Effector CD8-positive, alpha-beta T cell (primary cell): ENCODE measurements around the gene HLA-DMB.

Experiments used
- DNase-seq: peaks from one replicate; lab custom pipeline; 2025; lab: John Stamatoyannopoulos, UW
- total RNA-seq, 4 experiments: gene quantifications; one replicate each; lab custom pipeline; 2026; lab: John Stamatoyannopoulos, UW

The HLA-DMB gene
- total RNA-seq: 3.6 to 13.0 (median 6.2) reads per million in 4 experiments

DNA sequence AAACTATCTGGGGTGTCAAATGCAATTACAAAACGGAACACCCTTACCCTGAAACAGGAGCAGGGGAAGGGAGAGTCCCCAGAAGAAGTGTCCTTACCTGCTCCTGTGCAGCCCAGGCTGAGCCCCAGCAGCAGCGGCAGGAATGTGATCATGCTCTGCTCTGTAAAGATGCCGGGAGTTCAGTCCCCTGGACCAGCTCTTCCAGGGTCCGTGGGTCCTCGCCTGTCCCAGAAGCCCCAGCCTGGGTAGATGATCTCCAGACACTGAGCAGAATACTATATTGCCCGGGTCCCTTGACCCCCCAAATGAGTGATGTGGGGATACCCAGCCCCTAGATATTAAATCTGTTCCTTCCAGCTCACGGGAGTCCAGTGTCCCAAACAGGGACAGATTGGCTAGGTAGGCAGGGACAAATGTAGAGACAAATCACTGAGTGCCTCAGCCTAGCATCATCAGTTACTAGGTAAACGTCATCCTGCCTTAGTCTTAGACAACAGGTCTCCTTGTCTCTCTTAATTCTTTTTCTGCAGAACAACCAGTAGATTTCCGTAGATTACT, at the start of gene HLA-DMB:
HLA-DMB (minus strand) TSS at position 373 of the 558 bp plus-strand sequence; CDS start at position 152, 221 bp downstream.
- peak; percentile 26 for DNase-seq

DNA sequence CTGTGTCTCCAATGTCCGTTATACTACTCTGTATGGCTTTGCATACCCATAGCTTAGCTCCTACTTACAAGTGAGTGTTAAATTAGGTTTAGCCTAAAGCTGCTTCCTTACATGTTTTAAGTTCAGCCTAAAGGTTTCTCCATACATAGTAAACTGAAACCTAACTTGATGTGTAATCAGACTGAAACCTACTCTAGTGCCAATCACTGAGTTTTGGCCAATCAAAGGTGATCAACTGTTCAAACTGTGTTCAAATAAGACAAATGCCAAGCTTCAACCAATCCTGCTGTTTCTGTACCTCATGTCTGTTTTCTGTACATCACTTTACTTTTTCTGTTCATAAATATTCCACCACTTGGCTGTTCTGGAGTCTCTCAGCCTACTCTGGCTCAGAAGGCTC, 48.5 kb upstream of the HLA-DMB start:
- DNase-seq: no peak

GRCh38 chr6:32984622-32985389, 44.0 kb upstream of the HLA-DMB start:
- DNase-seq: peak; percentile 86

GRCh38 chr6:32983964-32984621, 43.3 kb upstream of the HLA-DMB start:
- DNase-seq: no peak

DNA sequence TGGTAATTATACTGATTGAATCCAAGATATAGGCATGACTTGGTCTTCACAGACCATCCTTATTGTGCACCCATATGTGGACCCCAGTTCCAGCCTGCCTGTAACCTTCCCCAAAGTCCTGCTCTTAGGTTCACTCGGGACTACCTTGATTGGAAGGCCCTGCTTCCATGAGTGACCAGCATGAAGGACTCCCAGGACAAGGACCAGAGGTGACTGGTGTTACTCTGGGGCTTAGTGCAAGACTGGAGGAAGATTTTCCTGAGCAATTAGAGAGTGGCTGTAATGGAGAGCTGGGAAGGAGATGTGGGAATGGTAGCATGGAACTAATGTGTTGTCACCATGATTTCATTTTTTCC, 42.6 kb upstream of the HLA-DMB start:
- no peak for DNase-seq

- DNase-seq: no peak
Observed at GRCh38 chr6:32982702-32983492, 42.1 kb upstream of the HLA-DMB start.

DNA sequence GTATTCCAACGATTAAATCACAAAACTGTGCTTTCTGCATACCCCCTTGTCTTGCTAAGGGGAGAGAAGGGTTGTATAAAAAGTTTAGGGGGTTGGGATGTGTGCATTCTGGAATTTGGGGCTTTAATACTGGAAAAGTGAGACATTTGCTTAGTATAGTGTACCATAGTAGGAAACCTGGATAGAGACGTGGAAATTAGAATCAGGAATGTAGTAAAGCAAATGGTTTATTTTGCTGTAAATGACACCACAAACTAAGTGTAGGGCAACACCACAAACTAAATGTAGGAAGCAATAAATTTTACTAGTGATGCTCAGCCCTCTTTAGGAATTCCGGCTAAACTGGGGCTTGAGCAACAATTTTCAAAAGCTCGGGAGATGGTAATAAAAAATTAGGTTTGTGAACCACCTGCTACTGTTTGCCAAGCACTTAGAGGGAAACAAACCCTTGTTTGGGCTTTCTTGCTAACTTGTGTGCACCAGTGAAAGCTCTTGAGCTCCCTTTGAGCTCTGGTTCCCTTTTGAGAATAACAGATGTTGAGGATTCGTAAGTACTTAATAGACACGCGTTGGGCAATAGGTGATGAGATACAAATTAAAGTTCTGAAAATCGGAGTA, 41.4 kb upstream of the HLA-DMB start:
- DNase-seq: no peak

DNA sequence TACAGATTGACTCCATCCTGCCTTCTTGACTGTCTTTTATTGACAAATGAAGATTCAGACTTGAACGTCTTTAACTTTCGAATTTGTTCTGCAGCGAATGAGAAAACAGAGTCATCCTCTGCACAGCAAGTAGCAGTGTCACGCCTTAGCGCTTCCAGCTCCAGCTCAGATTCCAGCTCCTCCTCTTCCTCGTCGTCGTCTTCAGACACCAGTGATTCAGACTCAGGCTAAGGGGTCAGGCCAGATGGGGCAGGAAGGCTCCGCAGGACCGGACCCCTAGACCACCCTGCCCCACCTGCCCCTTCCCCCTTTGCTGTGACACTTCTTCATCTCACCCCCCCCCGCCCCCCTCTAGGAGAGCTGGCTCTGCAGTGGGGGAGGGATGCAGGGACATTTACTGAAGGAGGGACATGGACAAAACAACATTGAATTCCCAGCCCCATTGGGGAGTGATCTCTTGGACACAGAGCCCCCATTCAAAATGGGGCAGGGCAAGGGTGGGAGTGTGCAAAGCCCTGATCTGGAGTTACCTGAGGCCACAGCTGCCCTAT, 39.7 kb upstream of the HLA-DMB start:
- DNase-seq: no peak

DNA sequence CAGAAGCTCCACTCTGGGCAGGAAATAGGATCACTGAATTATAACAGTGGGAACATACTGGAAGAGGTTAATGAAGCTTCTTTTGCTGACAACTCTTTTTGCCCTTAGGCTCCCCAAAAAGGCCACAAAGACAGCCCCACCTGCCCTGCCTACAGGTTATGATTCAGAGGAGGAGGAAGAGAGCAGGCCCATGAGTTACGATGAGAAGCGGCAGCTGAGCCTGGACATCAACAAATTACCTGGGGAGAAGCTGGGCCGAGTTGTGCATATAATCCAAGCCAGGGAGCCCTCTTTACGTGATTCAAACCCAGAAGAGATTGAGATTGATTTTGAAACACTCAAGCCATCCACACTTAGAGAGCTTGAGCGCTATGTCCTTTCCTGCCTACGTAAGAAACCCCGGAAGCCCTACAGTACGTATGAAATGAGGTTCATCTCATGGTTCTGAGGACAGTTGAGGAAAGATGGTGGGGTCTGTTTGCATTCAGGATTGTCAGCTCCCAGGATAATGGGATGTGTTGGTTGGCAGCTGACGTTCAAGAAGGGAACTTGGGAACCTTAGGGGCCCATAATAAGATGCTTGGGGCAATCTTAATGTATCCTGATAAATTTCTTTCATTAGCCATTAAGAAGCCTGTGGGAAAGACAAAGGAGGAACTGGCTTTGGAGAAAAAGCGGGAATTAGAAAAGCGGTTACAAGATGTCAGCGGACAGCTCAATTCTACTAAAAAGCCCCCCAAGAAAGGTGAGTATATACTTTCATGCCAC, 39.1 kb upstream of the HLA-DMB start:
- DNase-seq: no peak

DNA sequence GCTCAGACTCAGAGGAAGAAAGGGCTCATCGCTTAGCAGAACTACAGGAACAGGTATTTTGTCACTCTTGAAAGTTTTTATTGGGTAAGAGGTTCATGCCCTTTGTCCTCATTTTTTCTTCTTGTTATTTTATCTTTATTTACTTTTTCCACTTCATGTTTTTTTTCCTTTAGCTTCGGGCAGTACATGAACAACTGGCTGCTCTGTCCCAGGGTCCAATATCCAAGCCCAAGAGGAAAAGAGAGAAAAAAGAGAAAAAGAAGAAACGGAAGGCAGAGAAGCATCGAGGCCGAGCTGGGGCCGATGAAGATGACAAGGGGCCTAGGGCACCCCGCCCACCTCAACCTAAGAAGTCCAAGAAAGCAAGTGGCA, 37.1 kb upstream of the HLA-DMB start:
- no peak for DNase-seq

GRCh38 chr6:32977272-32977952, 36.6 kb upstream of the HLA-DMB start:
- DNase-seq: no peak

DNA sequence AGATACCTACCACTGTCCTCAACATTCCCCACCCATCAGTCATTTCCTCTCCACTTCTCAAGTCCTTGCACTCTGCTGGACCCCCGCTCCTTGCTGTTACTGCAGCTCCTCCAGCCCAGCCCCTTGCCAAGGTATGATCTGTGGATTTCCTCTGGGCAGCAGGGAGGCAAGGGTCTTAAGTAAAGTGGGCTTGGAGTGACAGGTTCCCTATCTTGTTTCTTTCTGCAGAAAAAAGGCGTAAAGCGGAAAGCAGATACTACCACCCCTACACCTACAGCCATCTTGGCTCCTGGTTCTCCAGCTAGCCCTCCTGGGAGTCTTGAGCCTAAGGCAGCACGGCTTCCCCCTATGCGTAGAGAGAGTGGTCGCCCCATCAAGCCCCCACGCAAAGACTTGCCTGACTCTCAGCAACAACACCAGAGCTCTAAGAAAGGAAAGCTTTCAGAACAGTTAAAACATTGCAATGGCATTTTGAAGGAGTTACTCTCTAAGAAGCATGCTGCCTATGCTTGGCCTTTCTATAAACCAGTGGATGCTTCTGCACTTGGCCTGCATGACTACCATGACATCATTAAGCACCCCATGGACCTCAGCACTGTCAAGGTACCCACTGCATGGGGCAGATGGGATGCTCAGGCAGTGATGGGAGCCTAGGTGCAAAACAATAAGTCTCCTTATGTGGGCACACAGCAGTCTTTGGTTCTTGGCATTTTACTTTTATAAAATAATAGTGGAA, 35.7 kb upstream of the HLA-DMB start:
- no peak for DNase-seq

DNA sequence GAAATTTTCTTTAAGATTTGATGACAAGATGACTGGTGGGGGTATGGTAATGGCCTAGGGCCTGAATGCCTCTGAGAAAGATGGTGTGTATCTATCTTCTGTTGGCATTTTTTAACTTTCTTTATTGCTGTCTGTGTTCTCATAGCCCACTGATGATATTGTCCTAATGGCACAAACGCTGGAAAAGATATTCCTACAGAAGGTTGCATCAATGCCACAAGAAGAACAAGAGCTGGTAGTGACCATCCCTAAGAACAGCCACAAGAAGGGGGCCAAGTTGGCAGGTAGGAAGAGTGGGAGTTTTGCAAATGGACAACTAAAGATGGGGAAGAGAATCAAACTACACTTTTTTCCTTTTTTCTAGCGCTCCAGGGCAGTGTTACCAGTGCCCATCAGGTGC, 35.1 kb upstream of the HLA-DMB start:
- no peak for DNase-seq

DNA sequence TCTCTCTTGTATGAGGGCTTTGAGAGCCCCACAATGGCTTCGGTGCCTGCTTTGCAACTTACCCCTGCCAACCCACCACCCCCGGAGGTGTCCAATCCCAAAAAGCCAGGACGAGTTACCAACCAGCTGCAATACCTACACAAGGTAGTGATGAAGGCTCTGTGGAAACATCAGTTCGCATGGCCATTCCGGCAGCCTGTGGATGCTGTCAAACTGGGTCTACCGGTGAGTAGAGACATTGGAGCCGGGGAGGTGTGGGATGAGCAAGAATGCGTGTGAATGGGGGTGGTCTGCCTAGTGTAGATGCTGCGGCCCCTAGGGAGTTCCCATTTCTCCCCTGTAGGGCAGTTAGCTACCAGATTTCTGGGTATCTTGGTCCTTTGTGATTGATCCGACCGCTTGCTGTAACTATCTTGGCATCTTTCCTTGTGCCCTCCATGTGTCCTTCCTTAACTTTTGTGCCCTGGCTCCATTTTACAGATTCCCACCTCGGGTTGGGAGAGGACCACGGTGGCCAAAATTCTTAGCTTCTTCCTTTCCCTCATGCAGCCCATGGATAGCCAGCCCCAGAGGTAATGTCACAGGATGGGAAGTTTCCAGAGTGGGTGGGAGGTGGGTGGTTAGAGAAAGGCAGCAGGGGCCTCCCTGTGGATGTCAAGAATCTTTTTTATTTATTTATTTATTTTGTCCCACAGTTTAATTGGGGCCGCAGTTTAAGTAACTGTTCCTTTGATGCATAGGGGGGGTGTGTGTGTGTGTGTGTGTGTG, 33.9 kb upstream of the HLA-DMB start:
- DNase-seq: no peak

DNA sequence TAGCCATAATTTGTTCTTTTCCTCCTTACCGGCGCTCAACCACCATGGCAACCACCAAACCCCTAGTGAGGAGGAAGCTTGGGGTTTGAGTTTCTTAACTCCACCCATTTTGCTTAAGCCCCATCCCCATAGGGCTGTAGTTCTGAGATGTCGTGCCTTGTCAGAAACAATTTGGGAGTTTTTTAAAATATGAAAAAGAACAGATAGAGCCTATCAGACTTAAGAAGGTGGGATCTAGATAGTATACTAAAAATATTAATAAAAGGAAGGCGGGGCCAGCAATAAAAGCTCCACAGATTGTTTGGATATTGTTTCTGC, 33.1 kb upstream of the HLA-DMB start:
- DNase-seq: no peak

- peak; percentile 70 for DNase-seq
Observed at GRCh38 chr6:32973144-32974015, 32.6 kb upstream of the HLA-DMB start.

DNA sequence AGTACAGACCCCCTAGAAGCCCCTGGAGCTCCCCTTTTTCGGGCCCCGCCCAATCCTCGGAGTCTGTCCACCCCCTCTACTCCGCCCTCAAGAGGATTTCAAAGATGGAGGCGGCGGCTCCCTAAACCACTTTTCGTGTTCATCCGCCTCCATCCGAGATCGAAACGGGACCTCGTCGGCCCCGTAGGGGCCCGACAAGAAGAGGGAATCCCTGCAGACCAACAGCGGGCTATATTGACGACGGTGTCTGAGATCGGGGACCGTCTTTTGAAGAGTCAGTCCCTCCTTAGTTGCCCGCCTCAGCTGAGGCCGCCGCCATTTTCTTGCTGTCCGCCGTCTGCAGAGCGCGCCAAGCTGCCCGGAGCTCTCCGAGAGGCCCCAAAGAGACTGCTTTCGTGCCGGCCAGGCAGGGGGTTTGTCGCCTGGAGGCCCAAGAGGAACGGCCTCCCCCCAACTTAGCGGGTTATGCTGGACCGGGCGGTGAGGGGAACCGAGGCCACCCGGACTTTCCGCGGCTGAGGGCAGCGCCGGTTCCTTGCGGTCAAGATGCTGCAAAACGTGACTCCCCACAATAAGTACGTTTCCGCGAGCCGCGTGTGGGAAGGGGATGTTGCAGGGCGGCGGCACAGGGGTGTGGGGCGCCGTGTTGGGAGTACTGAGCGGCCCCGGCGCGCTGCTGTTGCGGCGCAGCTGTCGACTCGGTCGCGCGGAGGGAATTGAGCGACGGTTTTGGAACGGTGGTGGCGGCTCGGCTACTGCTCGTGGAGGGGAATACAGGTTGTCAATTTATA, 31.7 kb upstream of the HLA-DMB start:
- DNase-seq: peak; percentile 62
